Measurements from ENCODE around the gene HOXA7. TPM values are rescaled to one million over a fixed set of nuclear protein-coding genes. Genes with fewer than 3 reads are reported as not detected.
A peak's percentile ranks its signal among the peaks of the same experiment; 100 is the strongest.

Gene HOXA7
- total and polyA plus RNA-seq, 2 donors (not counting 1 experiment from before 2014, with no cell fraction given) = 0.37 TPM; not detected in 1

DNA sequence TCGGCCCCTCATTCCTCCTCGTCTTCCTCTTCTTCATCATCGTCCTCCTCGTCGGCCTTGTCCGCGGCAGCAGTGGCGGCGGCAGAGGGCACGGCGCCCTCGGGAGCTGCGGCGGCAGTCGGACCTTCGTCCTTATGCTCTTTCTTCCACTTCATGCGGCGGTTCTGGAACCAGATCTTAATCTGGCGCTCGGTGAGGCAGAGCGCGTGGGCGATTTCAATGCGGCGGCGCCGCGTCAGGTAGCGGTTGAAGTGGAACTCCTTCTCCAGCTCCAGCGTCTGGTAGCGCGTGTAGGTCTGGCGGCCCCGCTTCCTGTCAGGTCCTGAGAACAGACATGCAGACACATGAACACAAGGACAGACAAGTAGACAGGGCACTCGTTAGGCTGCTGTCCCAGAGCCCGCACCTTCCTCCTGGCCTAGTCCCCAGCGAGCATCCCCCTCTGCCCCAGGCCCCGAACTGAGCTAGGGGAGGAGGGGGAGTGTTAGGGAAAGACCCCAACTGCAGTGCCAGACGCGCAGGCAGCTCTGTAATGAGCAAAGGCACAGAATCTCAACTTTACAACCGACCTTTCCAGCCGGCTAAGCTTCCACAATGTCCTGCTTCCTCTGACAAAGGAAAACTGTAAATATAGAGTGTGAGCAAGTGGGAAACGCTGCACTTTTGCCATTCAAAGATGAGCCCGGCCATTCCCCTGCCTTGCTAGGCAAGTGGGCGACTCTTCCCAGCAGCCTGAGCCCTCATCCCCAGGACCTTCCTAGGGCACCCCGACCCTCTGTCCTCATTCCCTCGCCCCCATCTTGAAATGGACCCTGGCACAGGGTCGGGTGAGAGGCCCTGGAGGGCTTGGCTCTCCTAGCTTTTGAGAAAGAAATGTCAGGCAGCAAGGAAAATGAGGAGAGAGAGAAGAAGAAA lies 1.3 kb downstream of the HOXA7 start:
- Histone ChIP-seq H3K4me2 (replicated peaks; ENCODE audit: low read depth, low read length, poor library complexity, severe bottlenecking) (peak overlapping the region; percentile 36), H3K27ac (ENCODE audit: low read length in 2 of 2) (no peak overlapping the region), H3K4me1 (ENCODE audit: control insufficient read depth in 2 of 2, insufficient read depth in 2 of 2, low read length in 2 of 2) (peaks cover 68 to 76% of the 10 kb centered on the region in 2 donors), H3K36me3 (replicated peaks in 1 of 2; ENCODE audit: control extremely low read depth in 1 of 2, control insufficient read depth in 1 of 2, extremely low read depth in 1 of 2, insufficient read depth in 2 of 2, low read length in 1 of 2) (no peaks in the 10 kb centered on the region), H3K27me3 (replicated peaks in 1 of 4; ENCODE audit: control extremely low read depth in 1 of 4, control insufficient read depth in 3 of 4, insufficient read depth in 4 of 4, low read length in 3 of 4) (peaks cover 1 to 98% (median 85%) of the 10 kb centered on the region in 4 experiments), H3K79me2 (ENCODE audit: control insufficient read depth, insufficient read depth, low read length) (no peaks in the 10 kb centered on the region), H4K20me1 (ENCODE audit: control insufficient read depth, insufficient read depth, low read length, poor library complexity, severe bottlenecking) (peaks cover 10% of the 10 kb centered on the region), H3K4me3 (ENCODE audit: control extremely low read depth in 1 of 5, extremely low read depth in 1 of 5, insufficient read depth in 1 of 5, low read depth in 2 of 5, low read length in 4 of 5) (no peak overlapping the region), H2AFZ (ENCODE audit: insufficient read depth, low read depth, low read length, poor library complexity, severe bottlenecking) (no peak overlapping the region), H3K9ac (ENCODE audit: low read length) (no peak overlapping the region), H3K9me3 (ENCODE audit: control extremely low read depth in 1 of 3, control insufficient read depth in 2 of 3, insufficient read depth in 1 of 3, low read length in 2 of 3) (peaks cover 0 to 91% (median 18%) of the 10 kb centered on the region in 3 donors)
- H3K9me3 Mint-ChIP-seq (ENCODE audit: insufficient read depth) = no peaks in the 10 kb centered on the region
- peaks cover 82% of the 10 kb centered on the region for H3K27me3 Mint-ChIP-seq
- TF ChIP-seq, protein P1, sequence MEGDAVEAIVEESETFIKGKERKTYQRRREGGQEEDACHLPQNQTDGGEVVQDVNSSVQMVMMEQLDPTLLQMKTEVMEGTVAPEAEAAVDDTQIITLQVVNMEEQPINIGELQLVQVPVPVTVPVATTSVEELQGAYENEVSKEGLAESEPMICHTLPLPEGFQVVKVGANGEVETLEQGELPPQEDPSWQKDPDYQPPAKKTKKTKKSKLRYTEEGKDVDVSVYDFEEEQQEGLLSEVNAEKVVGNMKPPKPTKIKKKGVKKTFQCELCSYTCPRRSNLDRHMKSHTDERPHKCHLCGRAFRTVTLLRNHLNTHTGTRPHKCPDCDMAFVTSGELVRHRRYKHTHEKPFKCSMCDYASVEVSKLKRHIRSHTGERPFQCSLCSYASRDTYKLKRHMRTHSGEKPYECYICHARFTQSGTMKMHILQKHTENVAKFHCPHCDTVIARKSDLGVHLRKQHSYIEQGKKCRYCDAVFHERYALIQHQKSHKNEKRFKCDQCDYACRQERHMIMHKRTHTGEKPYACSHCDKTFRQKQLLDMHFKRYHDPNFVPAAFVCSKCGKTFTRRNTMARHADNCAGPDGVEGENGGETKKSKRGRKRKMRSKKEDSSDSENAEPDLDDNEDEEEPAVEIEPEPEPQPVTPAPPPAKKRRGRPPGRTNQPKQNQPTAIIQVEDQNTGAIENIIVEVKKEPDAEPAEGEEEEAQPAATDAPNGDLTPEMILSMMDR (IDR thresholded peaks at IDR 0.05) = no peak
- TF ChIP-seq EZH2 (IDR thresholded peaks at IDR 0.05; ENCODE audit: borderline replicate concordance, insufficient read depth, low read depth, low read length, poor library complexity, severe bottlenecking) = peak; percentile 87
- peak overlapping the region; percentile 16 for H3K4me3 Mint-ChIP-seq
- peaks cover 48% of the 10 kb centered on the region for H3K4me1 Mint-ChIP-seq
- ChIA-PET CTCF (no interaction called here), POLR2A (interaction anchor here (1.1 kb wide), 1 partner anchor 10 kb away, joined by 5 read pairs; the partner anchor contains the start of gene HOXA9)
- intact Hi-C loops (cut with micrococcal nuclease) = loop anchor here (5.0 kb wide), 1 partner anchor 32 kb away; the partner anchor contains the start of gene HOXA11
- peak; percentile 44 for DNase-seq
- ATAC-seq (ENCODE audit: low read depth) = no peak
- H3K27ac Mint-ChIP-seq = peak overlapping the region; percentile 86
- WGBS (ENCODE audit: insufficient coverage) = 7% methylated on average over 39 of the region's 48 CpGs

DNA sequence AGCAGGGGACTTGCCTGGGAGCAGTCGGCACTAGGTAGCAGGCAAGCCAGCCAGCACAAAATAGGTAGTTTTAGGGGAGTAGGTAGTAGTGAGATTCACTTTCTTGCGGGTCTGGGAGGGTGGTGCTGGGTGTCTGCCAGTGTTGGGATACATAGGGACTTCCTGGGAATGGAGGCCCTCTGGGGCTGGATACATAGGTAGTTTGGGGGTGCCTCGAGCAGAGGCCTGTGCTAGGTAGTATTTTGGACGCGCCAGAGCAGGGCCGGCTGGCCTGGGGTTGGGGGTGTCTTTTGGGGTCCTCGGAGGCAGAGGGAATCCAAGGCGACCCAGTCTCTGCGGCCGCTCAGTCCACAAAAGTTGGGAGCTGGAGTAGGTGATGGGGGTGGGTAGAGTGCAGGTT lies 2.1 kb downstream of the HOXA7 start:
- H3K4me3 Mint-ChIP-seq = no peak overlapping the region
- peaks cover 41% of the 10 kb centered on the region for H3K4me1 Mint-ChIP-seq
- H3K9me3 ChIP-seq (ENCODE audit: control extremely low read depth in 1 of 3, control insufficient read depth in 2 of 3, insufficient read depth in 1 of 3, low read length in 2 of 3) = peaks cover 0 to 90% (median 18%) of the 10 kb centered on the region in 3 donors
- peak overlapping the region; percentile 86 for H3K27ac Mint-ChIP-seq
- intact Hi-C loops (cut with micrococcal nuclease) = loop anchor here (5.0 kb wide), 1 partner anchor 33 kb away; the partner anchor contains the start of gene HOXA11
- TF ChIP-seq EZH2 (IDR thresholded peaks at IDR 0.05; ENCODE audit: borderline replicate concordance, insufficient read depth, low read depth, low read length, poor library complexity, severe bottlenecking) = no peak
- TF ChIP-seq, protein P1 (IDR thresholded peaks at IDR 0.05) = no peak
- no peaks in the 10 kb centered on the region for H3K79me2 ChIP-seq (ENCODE audit: control insufficient read depth, insufficient read depth, low read length)
- ChIA-PET POLR2A (interaction anchor here (1.1 kb wide), 1 partner anchor 11 kb away, joined by 5 read pairs; the partner anchor contains the start of gene HOXA9), CTCF (no interaction called here)
- H3K27me3 Mint-ChIP-seq = peaks cover 75% of the 10 kb centered on the region
- H3K36me3 ChIP-seq (replicated peaks in 1 of 2; ENCODE audit: control extremely low read depth in 1 of 2, control insufficient read depth in 1 of 2, extremely low read depth in 1 of 2, insufficient read depth in 2 of 2, low read length in 1 of 2) = no peaks in the 10 kb centered on the region
- peaks cover 10% of the 10 kb centered on the region for H4K20me1 ChIP-seq (ENCODE audit: control insufficient read depth, insufficient read depth, low read length, poor library complexity, severe bottlenecking)
- H3K4me1 ChIP-seq (ENCODE audit: control insufficient read depth in 2 of 2, insufficient read depth in 2 of 2, low read length in 2 of 2) = peaks cover 62 to 74% of the 10 kb centered on the region in 2 donors
- H3K27ac ChIP-seq (ENCODE audit: low read length in 2 of 2) = no peak overlapping the region
- no peak for ATAC-seq (ENCODE audit: low read depth)
- DNase-seq = peak; percentile 14
- no peak overlapping the region for H3K9ac ChIP-seq (ENCODE audit: low read length)
- peaks cover 1 to 98% (median 86%) of the 10 kb centered on the region in 4 experiments for H3K27me3 ChIP-seq (replicated peaks in 1 of 4; ENCODE audit: control extremely low read depth in 1 of 4, control insufficient read depth in 3 of 4, insufficient read depth in 4 of 4, low read length in 3 of 4)
- H3K4me2 ChIP-seq (replicated peaks; ENCODE audit: low read depth, low read length, poor library complexity, severe bottlenecking) = no peak overlapping the region
- no peak overlapping the region for H3K4me3 ChIP-seq (ENCODE audit: control extremely low read depth in 1 of 5, extremely low read depth in 1 of 5, insufficient read depth in 1 of 5, low read depth in 2 of 5, low read length in 4 of 5)
- 82% methylated on average over 10 of the region's 10 CpGs for WGBS (ENCODE audit: insufficient coverage)
- no peak overlapping the region for H2AFZ ChIP-seq (ENCODE audit: insufficient read depth, low read depth, low read length, poor library complexity, severe bottlenecking)
- no peaks in the 10 kb centered on the region for H3K9me3 Mint-ChIP-seq (ENCODE audit: insufficient read depth)

Measured in B cell (primary cell).